HG03159 (cell line): ENCODE data around the gene MMP10.

Experiments used
- ATAC-seq: cut with Tn5 transposase; IDR thresholded peaks from one replicate; pipeline ENCODE4 v1.9.1; 2021; ENCODE audit warnings: mild to moderate bottlenecking, moderate library complexity; ENCODE audit not compliant: unreplicated experiment

Gene MMP10

DNA sequence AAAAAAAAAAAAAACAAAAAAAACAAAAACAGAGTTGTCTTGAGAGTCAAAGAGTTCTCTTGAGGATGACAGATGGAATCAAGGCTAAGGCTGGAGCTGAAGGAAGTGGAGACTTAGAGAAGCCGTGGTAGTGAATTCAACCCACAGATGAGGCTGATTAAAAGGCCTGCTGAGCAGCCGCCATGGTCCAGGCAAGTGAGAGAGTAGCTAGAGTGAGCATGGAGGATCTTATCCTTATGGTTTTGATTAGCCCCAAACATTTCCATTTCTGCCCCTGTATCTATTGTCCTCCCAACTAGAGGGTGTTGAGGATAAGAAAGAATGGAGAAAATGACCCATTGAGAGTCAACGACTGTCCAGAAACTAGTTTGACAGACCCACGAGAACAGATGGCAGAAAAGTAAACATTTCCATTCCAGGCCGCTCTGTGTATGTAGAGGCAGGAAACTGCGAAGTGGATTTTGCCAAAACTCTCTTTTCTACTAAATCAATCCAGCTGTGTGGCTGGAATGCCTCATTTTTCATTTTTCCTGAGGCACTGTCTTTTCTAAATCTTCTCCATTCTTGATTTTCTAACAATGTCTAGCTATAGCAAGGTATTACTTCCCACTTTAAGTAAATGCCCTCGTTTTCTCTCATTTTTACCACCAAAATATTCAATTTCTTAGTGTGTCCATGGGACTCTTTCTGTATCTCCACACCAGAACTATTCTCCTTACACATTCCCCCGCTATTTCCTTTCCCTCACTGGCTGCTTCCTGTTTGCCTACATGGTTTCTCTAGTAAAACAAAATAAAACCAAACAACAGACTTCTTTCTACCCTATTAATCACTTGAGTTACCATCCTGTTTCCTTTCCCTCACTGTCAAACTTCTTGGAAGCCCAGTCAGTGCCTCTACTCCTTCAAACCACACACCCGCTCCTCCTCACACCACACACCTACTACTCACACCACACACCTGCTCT lies 50.3 kb downstream of the MMP10 start:
- ATAC-seq = no peak

DNA sequence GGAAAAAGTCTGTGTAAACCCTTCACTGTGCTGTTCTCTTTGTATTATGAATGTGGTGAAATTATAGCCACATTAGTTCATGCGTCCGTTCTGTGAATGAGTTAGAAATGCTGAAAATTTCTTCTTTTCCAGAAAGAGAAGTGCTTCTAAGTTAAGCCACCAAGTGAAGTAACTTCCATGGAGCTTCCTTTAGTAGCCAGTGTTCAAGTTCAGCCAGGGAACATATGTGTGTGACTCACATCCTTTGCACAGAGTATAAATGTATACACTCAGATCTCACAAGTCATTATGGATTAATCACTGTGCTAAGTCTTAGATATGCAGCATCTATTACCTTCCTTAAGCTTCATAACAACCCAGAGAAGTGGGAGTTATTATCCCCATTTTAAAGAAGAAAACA lies 52.5 kb downstream of the MMP10 start:
- ATAC-seq = no peak

DNA sequence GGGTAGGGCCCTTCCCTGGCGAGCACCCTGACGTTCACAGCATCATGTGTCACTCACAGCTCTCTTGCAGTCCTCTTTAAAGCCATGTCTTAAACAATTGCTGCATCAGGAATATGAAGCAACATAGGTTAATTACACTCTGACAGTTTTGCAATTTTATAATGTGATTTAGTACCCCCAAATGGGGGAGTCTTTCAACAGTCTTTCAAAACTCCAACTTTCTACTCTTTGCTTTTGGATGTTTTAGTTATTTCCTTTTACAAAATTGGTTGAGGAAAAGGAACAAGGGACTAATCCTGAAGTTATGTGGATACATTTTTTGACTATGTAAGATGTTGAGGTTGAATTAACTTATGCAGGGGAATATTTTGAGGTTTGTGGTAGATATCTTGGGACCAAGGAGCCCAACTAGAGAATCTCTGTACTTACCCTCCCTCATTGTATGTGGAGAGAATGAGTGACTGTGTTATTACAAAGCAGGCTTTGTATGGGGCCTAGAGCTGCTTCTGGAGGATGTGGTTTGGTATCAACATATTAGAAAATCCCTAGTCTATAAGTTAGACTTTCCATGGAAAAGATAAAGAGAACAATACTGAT lies 55.4 kb downstream of the MMP10 start, which contains the start of gene MMP8:
Gene MMP8, minus strand, starts transcription at position 51 of the 597 bp plus-strand sequence. CDS start 99 bp downstream, outside the sequence.
- ATAC-seq = no peak

DNA sequence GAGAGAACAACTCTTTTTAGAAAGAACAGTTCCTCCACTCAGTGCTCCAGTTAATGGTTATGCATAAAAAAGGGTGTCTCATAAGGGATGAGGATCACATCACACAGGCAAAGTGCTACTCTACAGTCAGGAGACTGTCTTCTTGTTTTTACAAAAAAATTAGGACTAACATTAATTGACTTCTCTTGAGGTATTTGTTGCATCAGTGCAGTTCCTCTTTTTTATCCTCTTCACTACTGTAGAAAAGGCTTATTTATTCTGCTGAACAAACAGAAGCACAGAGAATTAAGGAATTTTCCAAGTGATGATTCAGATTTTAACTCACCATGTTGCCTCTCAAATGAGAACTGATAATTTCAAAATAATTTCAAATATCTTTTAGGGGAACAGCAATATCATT lies 57.6 kb downstream of the MMP10 start:
- no peak for ATAC-seq
